IMR-90 (cell line): ENCODE data around the gene EHMT1. TPM values are rescaled to one million over a fixed set of nuclear protein-coding genes. Genes with fewer than 3 reads are reported as not detected.
A peak's percentile ranks its signal among the peaks of the same experiment; 100 is the strongest.

Experiments used
- ATAC-seq: fragments of 200-7000 bp; cut with Tn5 transposase; 2 replicates; pipeline ENCODE4 v1.9.1; 2020; ENCODE audit warnings: low read depth, mild to moderate bottlenecking, moderate library complexity
- BruUV-seq: library from RNA; stranded (reverse); fragments of 400-500 nt; replicated peaks from 2 replicates; lab custom pipeline; 2021; lab: Mats Ljungman, UMichigan
- CTCF ChIA-PET: fragments of 300-600 bp; formaldehyde crosslinking; extraction: SDS; loops from one replicate; lab custom pipeline; 2021; ENCODE audit warnings: antibody characterized with exemption; lab: Yijun Ruan, JAX
- POLR2A ChIA-PET: fragments of 300-600 bp; sonication (Branson Sonifier 250); formaldehyde crosslinking; loops from one replicate; lab custom pipeline; 2022; ENCODE audit warnings: antibody characterized with exemption; ENCODE audit not compliant: unreplicated experiment; lab: Charles Lee
- DNase-seq: peaks from one replicate; pipeline ENCODE4 v3.0.0; 2013
- H2AFZ ChIP-seq: replicated peaks from 2 replicates; pipeline ENCODE3; 2013; ENCODE audit warnings: low read length, mild to moderate bottlenecking; ENCODE audit not compliant: poor library complexity
- H2AK5ac ChIP-seq: 2 replicates; pipeline ENCODE4 v1.6.1; 2013; ENCODE audit warnings: low read depth, low read length, inconsistent platforms
- H2AK9ac ChIP-seq: replicated peaks from 2 replicates; pipeline ENCODE3; 2013; ENCODE audit warnings: mild to moderate bottlenecking, low read depth, low read length, moderate library complexity; ENCODE audit not compliant: poor library complexity
- H2BK120ac ChIP-seq: 2 replicates; pipeline ENCODE4 v1.6.1; 2013; ENCODE audit warnings: low read depth, low read length, inconsistent platforms
- H2BK15ac ChIP-seq: 3 replicates; pipeline ENCODE4 v1.6.1; 2013; ENCODE audit warnings: low read depth, low read length, inconsistent platforms
- H2BK20ac ChIP-seq: 2 replicates; pipeline ENCODE4 v1.6.1; 2013; ENCODE audit warnings: low read depth, mild to moderate bottlenecking, inconsistent platforms, low read length, moderate library complexity
- H2BK5ac ChIP-seq: 2 replicates; pipeline ENCODE4 v1.6.1; 2013; ENCODE audit warnings: mild to moderate bottlenecking, low read depth, low read length, inconsistent platforms; ENCODE audit not compliant: poor library complexity, severe bottlenecking
- H3K14ac ChIP-seq: replicated peaks from 2 replicates; pipeline ENCODE4 v1.6.1; 2013; ENCODE audit warnings: low read depth, low read length, inconsistent platforms
- H3K18ac ChIP-seq: 2 replicates; pipeline ENCODE4 v1.6.1; 2013; ENCODE audit warnings: low read depth, low read length, control low read depth
- H3K23ac ChIP-seq: 2 replicates; pipeline ENCODE4 v1.6.1; 2013; ENCODE audit warnings: low read depth, low read length, inconsistent platforms
- H3K27ac ChIP-seq: 2 replicates; pipeline ENCODE4 v1.5.1; 2013; ENCODE audit warnings: mild to moderate bottlenecking, control low read depth, low read length; ENCODE audit not compliant: insufficient read depth
- H3K27me3 ChIP-seq: 2 replicates; pipeline ENCODE4 v1.6.1; 2013; ENCODE audit warnings: low read length; ENCODE audit not compliant: control insufficient read depth, insufficient read depth
- H3K36me3 ChIP-seq: 2 replicates; pipeline ENCODE4 v1.6.1; 2013; ENCODE audit warnings: low read length, mixed read lengths; ENCODE audit not compliant: control insufficient read depth, insufficient read depth
- H3K4ac ChIP-seq: 2 replicates; pipeline ENCODE4 v1.6.1; 2013; ENCODE audit warnings: low read depth, low read length, inconsistent platforms
- H3K4me1 ChIP-seq: 2 replicates; pipeline ENCODE4 v1.6.1; 2013; ENCODE audit warnings: low read length, mixed read lengths; ENCODE audit not compliant: control insufficient read depth, insufficient read depth
- H3K4me2 ChIP-seq: 2 replicates; pipeline ENCODE4 v1.6.1; 2013; ENCODE audit warnings: low read depth, mild to moderate bottlenecking, control low read depth, low read length, moderate library complexity
- H3K4me3 ChIP-seq: 2 replicates; pipeline ENCODE4 v1.5.1; 2013; ENCODE audit warnings: low read depth, mild to moderate bottlenecking, control low read depth, low read length, moderate library complexity; ENCODE audit not compliant: insufficient read depth
- H3K56ac ChIP-seq: 2 replicates; pipeline ENCODE4 v1.6.1; 2013; ENCODE audit warnings: low read length, inconsistent platforms; ENCODE audit not compliant: insufficient read depth; ENCODE audit errors: extremely low read depth
- H3K79me1 ChIP-seq, 2 experiments: 2 replicates each; pipeline ENCODE4 v1.6.1; 2013; ENCODE audit warnings: low read length in 2 of 2, inconsistent platforms in 1 of 2, low read depth in 1 of 2
- H3K9ac ChIP-seq: 2 replicates; pipeline ENCODE4 v1.6.1; 2013; ENCODE audit warnings: low read depth, low read length, control low read depth
- H3K9me1 ChIP-seq: 2 replicates; pipeline ENCODE4 v1.6.1; 2013; ENCODE audit warnings: low read length, inconsistent platforms; ENCODE audit not compliant: insufficient read depth
- H3K9me3 ChIP-seq: 2 replicates; pipeline ENCODE4 v1.6.1; 2013; ENCODE audit warnings: low read length; ENCODE audit not compliant: control insufficient read depth, insufficient read depth
- H4K20me1 ChIP-seq: 2 replicates; pipeline ENCODE4 v1.6.1; 2013; ENCODE audit warnings: low read length, inconsistent platforms; ENCODE audit not compliant: insufficient read depth
- H4K5ac ChIP-seq: 2 replicates; pipeline ENCODE4 v1.6.1; 2013; ENCODE audit warnings: mild to moderate bottlenecking, low read depth, low read length, control low read depth
- H4K8ac ChIP-seq, 2 experiments: 2 replicates each; pipeline ENCODE4 v1.6.1; 2013; ENCODE audit warnings: low read depth in 2 of 2, low read length in 2 of 2, control low read depth in 1 of 2, inconsistent platforms in 1 of 2
- H4K91ac ChIP-seq: 2 replicates; pipeline ENCODE4 v1.6.1; 2013; ENCODE audit warnings: low read depth, low read length, inconsistent platforms; ENCODE audit not compliant: insufficient read depth
- CEBPB ChIP-seq: IDR thresholded peaks from 2 replicates; pipeline ENCODE4 v1.6.1; 2012; ENCODE audit warnings: low read depth, low read length, improper control_type of control experiment
- RCOR1 ChIP-seq: IDR thresholded peaks from 2 replicates; pipeline ENCODE4 v1.6.1; 2012; ENCODE audit warnings: mild to moderate bottlenecking, low read length, improper control_type of control experiment; ENCODE audit not compliant: insufficient replicate concordance
- WGBS, 2 experiments: methylation state at CpG; one replicate each; pipeline versions ENCODE4 v1.1.5 to v1.1.7; 2013; ENCODE audit warnings: missing lambda C conversion rate in 2 of 2; ENCODE audit not compliant: insufficient read length in 1 of 2; ENCODE audit errors: extremely low coverage in 2 of 2; 5-methylcytosine and 5-hydroxymethylcytosine counted together
- dilution Hi-C: fragments of 300-500 bp; cut with HindIII; formaldehyde crosslinking; loops from one replicate; pipeline ENCODE4 v1.14.3; 2018; ENCODE audit warnings: low sequenced_read_pairs; ENCODE audit not compliant: unreplicated experiment
- in situ Hi-C: fragments of 300-500 bp; cut with MboI; formaldehyde crosslinking; loops from 3 replicates; pipeline ENCODE4 v1.14.3; 2019; ENCODE audit warnings: low sequenced_read_pairs, inconsistent platforms, mixed read lengths
- intact Hi-C: fragments of 100-400 bp; cut with micrococcal nuclease; formaldehyde crosslinking; loops from 2 replicates; pipeline ENCODE4 v1.10.0; 2022
- polyA plus RNA-seq, 3 experiments: library from polyadenylated mRNA; depleted of rRNA; stranded (reverse); fragments of >200 nt; gene quantifications; 2 replicates each; pipeline ENCODE4 v1.2.3, GENCODE V29; 2012; ENCODE audit warnings: low replicate concordance in 1 of 3
- total RNA-seq: library from RNA; depleted of rRNA; stranded (reverse); fragments of >200 nt; gene quantifications from 2 replicates; pipeline ENCODE4 v1.2.3, GENCODE V29; 2012

The EHMT1 gene
- total and polyA plus RNA-seq, 2 of the 4 experiments (the other 2 are of a cell fraction) = 32.8 to 35.1 TPM

- H3K27ac ChIP-seq = no peak overlapping the region; the same call in 1 of the 2 replicates
- no peak overlapping the region for H3K14ac ChIP-seq
- peak overlapping the region; percentile 16; the same call in 1 of the 2 replicates for H2BK20ac ChIP-seq
- no peak overlapping the region for H3K18ac ChIP-seq
- no peak overlapping the region for H3K4ac ChIP-seq
- dilution Hi-C loops (no loop called here), intact Hi-C loops (no loop called here), in situ Hi-C loops (no loop called here)
- no peak overlapping the region for H2AK9ac ChIP-seq
- H4K91ac ChIP-seq = no peak overlapping the region
- H2AFZ ChIP-seq = no peak overlapping the region
- peaks cover 5% of the 10 kb centered on the region for H3K4me1 ChIP-seq
- no peak overlapping the region for H3K56ac ChIP-seq
- H3K9me1 ChIP-seq = peaks cover 24% of the 10 kb centered on the region
- no TSS peak for BruUV-seq
- ChIA-PET POLR2A (no interaction called here), CTCF (interaction anchor here (0.6 kb wide), 1 partner anchor 11 kb away, joined by 3 read pairs; no protein-coding TSS in a partner anchor)
- H3K79me1 ChIP-seq = peaks cover 40 to 88% of the 10 kb centered on the region in 2 experiments
- no peak overlapping the region for H3K4me3 ChIP-seq
- no peak overlapping the region for H2BK15ac ChIP-seq
- 92% methylated on average over 6 of the region's 16 CpGs; no CpG with 5 or more reads in 1 of the 2 experiments for WGBS, 2 experiments
- ATAC-seq = peak; percentile 57
- H4K5ac ChIP-seq = no peak overlapping the region
- no peak overlapping the region for H3K23ac ChIP-seq
- no peaks in the 10 kb centered on the region for H3K27me3 ChIP-seq
- H2AK5ac ChIP-seq = no peak overlapping the region
- DNase-seq = peak; percentile 76
- H4K20me1 ChIP-seq = peaks cover 75% of the 10 kb centered on the region
- peak; percentile 88 for TF ChIP-seq CEBPB
- TF ChIP-seq RCOR1 = no peak
- no peaks in the 10 kb centered on the region for H3K36me3 ChIP-seq
- H3K9ac ChIP-seq = no peak overlapping the region
- no peaks in the 10 kb centered on the region for H3K9me3 ChIP-seq
- H2BK120ac ChIP-seq = no peak overlapping the region
- H3K4me2 ChIP-seq = no peak overlapping the region
- H4K8ac ChIP-seq = no peak overlapping the region
- H2BK5ac ChIP-seq = no peak overlapping the region
Measured at GRCh38 chr9:137689745-137690529, 71.1 kb downstream of the EHMT1 start.
